A673 (cell line): ENCODE measurements around the gene CIAPIN1. TPM values are rescaled to one million over a fixed set of nuclear protein-coding genes. Genes with fewer than 3 reads are reported as not detected.

ENCODE experiments used
- BruUV-seq: library from RNA; stranded (reverse); fragments of 400-500 nt; replicated peaks from 2 replicates; lab custom pipeline; 2021; lab: Mats Ljungman, UMichigan
- CTCF ChIA-PET: fragments of 300-600 bp; sonication (Branson Sonifier 250); formaldehyde crosslinking; loops from one replicate; lab custom pipeline; 2022; ENCODE audit warnings: antibody characterized with exemption; lab: Charles Lee
- POLR2A ChIA-PET: fragments of 300-600 bp; sonication (Branson Sonifier 250); formaldehyde crosslinking; loops from one replicate; lab custom pipeline; 2022; ENCODE audit warnings: antibody characterized with exemption; ENCODE audit not compliant: low non-redundant PET; lab: Charles Lee
- DNase-seq: peaks from one replicate; pipeline ENCODE4 v3.0.0-alpha.2; 2015; ENCODE audit warnings: low spot score
- H3K27ac ChIP-seq: fragments of 200-600 bp; sonication (generic); 2 replicates; pipeline ENCODE4 v1.5.1; 2016; ENCODE audit warnings: mixed run types, low read depth, mild to moderate bottlenecking, mixed read lengths, antibody characterized with exemption, low read length; ENCODE audit not compliant: poor library complexity, severe bottlenecking
- H3K27me3 ChIP-seq: fragments of 200-600 bp; sonication (generic); replicated peaks from 2 replicates; pipeline ENCODE4 v1.6.1; 2017; ENCODE audit warnings: mixed run types, low read depth, mild to moderate bottlenecking, mixed read lengths, antibody characterized with exemption, low read length; ENCODE audit not compliant: insufficient read depth, poor library complexity
- H3K36me3 ChIP-seq: fragments of 200-600 bp; sonication (generic); 2 replicates; pipeline ENCODE4 v1.6.1; 2016; ENCODE audit warnings: mixed run types, mild to moderate bottlenecking, mixed read lengths, antibody characterized with exemption, low read length; ENCODE audit not compliant: insufficient read depth, poor library complexity, severe bottlenecking
- H3K4me1 ChIP-seq: fragments of 200-600 bp; sonication (generic); 2 replicates; pipeline ENCODE4 v1.6.1; 2017; ENCODE audit warnings: mixed run types, mild to moderate bottlenecking, mixed read lengths, antibody characterized with exemption, low read length; ENCODE audit not compliant: insufficient read depth, poor library complexity, severe bottlenecking
- H3K4me3 ChIP-seq: fragments of 200-600 bp; sonication (generic); 2 replicates; pipeline ENCODE4 v1.5.1; 2016; ENCODE audit warnings: low read depth, mixed run types, mild to moderate bottlenecking, mixed read lengths, low read length; ENCODE audit not compliant: poor library complexity, severe bottlenecking
- H3K9me3 ChIP-seq: fragments of 200-600 bp; sonication (generic); 2 replicates; pipeline ENCODE4 v1.6.1; 2016; ENCODE audit warnings: mixed run types, low read depth, mild to moderate bottlenecking, mixed read lengths, antibody characterized with exemption, low read length; ENCODE audit not compliant: poor library complexity, severe bottlenecking
- CTCF ChIP-seq: fragments of 300-800, 200-600 bp; sonication (generic); conservative IDR thresholded peaks from 2 replicates; pipeline ENCODE4 v1.5.1; 2017; ENCODE audit warnings: low read depth, mild to moderate bottlenecking, antibody characterized with exemption, low read length, moderate library complexity, mixed read lengths
- EZH2 ChIP-seq: fragments of 200-600 bp; sonication (generic); IDR thresholded peaks from 2 replicates; pipeline ENCODE4 v1.6.1; 2017; ENCODE audit warnings: borderline replicate concordance, low read depth, mild to moderate bottlenecking, mixed read lengths, antibody characterized with exemption, low read length; ENCODE audit not compliant: poor library complexity, severe bottlenecking
- intact Hi-C: fragments of 100-400 bp; cut with micrococcal nuclease; formaldehyde crosslinking; loops from one replicate; pipeline ENCODE4 v1.10.0; 2022; ENCODE audit not compliant: unreplicated experiment
- total RNA-seq: library from RNA; stranded (reverse); gene quantifications from 2 replicates; pipeline ENCODE4 v1.2.3, GENCODE V29; 2021

CIAPIN1 gene
- total RNA-seq, 1 experiment from 2014 or later, result 95.1 TPM

- no peaks in the 10 kb centered on the region for H3K27me3 ChIP-seq
- no peaks in the 10 kb centered on the region for H3K4me1 ChIP-seq
- no peak overlapping the region for H3K27ac ChIP-seq
- intact Hi-C loops, result no loop called here
- H3K4me3 ChIP-seq, result peak overlapping the region; percentile 71
- no TSS peak for BruUV-seq
- ChIA-PET CTCF (interaction anchor here (0.5 to 0.7 kb wide), 2 partner anchors 73 to 513 kb away, joined by 3 to 14 read pairs; no protein-coding TSS in a partner anchor), POLR2A (no interaction called here)
- TF ChIP-seq EZH2 (no peak), CTCF (no peak)
- no peaks in the 10 kb centered on the region for H3K36me3 ChIP-seq
- no peaks in the 10 kb centered on the region for H3K9me3 ChIP-seq
- no peak for DNase-seq
These were observed 40.0 kb upstream of the CIAPIN1 start for GRCh38 chr16:57486858-57487834.

- no TSS peak for BruUV-seq
- H3K27me3 ChIP-seq, result no peaks in the 10 kb centered on the region
- H3K27ac ChIP-seq, result peak within 1 kb of the TSS; percentile 65
- peak; percentile 87 for DNase-seq
- no peaks in the 10 kb centered on the region for H3K9me3 ChIP-seq
- no peaks in the 10 kb centered on the region for H3K36me3 ChIP-seq
- ChIA-PET CTCF (no interaction called here), POLR2A (no interaction called here)
- TF ChIP-seq CTCF (no peak), EZH2 (no peak)
- intact Hi-C loops, result no loop called here
- H3K4me3 ChIP-seq, result peak within 1 kb of the TSS; percentile 71
- H3K4me1 ChIP-seq, result no peaks in the 10 kb centered on the region
These were observed 39.0 kb upstream of the CIAPIN1 start, which contains the start of gene DOK4 for GRCh38 chr16:57485916-57486857. TSS of gene DOK4 (minus strand) at chr16:57486493. CDS start at chr16:57479507, 6,986 bp downstream.
